Measurements from ENCODE around the gene NCOR2. TPM values are rescaled to one million over a fixed set of nuclear protein-coding genes. Genes with fewer than 3 reads are reported as not detected.

Gene NCOR2
- total and polyA plus RNA-seq, 9 donors = 18.2 to 376 (median 265) TPM

GRCh38 chr12:124538194-124539082 is 29.0 kb downstream of the NCOR2 start:
- DNase-seq = peak in 4 of 5 donors; percentile 55 to 72 (median 61)
- intact Hi-C loops (cut with DNase I) = no loop called here
- TF ChIP-seq EP300 (IDR thresholded peaks at IDR 0.05) (no peak), CTCF (IDR thresholded peaks at IDR 0.05) (no peak), POLR2A (IDR thresholded peaks at IDR 0.05) (no peak)
- H3K27ac ChIP-seq = peak overlapping the region; percentile 9 to 55
- no peak overlapping the region for H3K4me3 ChIP-seq
- WGBS, 3 donors = 37 to 45% (median 44%) methylated on average over 22 of the region's 22 CpGs
- no peaks in the 10 kb centered on the region for H3K27me3 ChIP-seq
- peaks cover 48% of the 10 kb centered on the region for H3K4me1 ChIP-seq (ENCODE audit: insufficient read depth)
- H3K9me3 ChIP-seq = no peaks in the 10 kb centered on the region
- no peaks in the 10 kb centered on the region for H3K36me3 ChIP-seq

GRCh38 chr12:124537525-124538193 is 29.8 kb downstream of the NCOR2 start:
- intact Hi-C loops (cut with DNase I) = no loop called here
- no peak for DNase-seq
- H3K36me3 ChIP-seq = no peaks in the 10 kb centered on the region
- no peaks in the 10 kb centered on the region for H3K27me3 ChIP-seq
- TF ChIP-seq EP300 (IDR thresholded peaks at IDR 0.05) (no peak), POLR2A (IDR thresholded peaks at IDR 0.05) (no peak), CTCF (IDR thresholded peaks at IDR 0.05) (no peak)
- peak overlapping the region; percentile 9 to 55 for H3K27ac ChIP-seq
- H3K4me3 ChIP-seq = no peak overlapping the region
- no peaks in the 10 kb centered on the region for H3K9me3 ChIP-seq
- 37 to 47% (median 39%) methylated on average over 12 of the region's 12 CpGs for WGBS, 3 donors
- H3K4me1 ChIP-seq (ENCODE audit: insufficient read depth) = peaks cover 44% of the 10 kb centered on the region

GRCh38 chr12:124536641-124537040 is 30.8 kb downstream of the NCOR2 start:
- WGBS, 3 donors = 31 to 55% (median 36%) methylated on average over 9 of the region's 9 CpGs
- no peak for DNase-seq
- peaks cover 36% of the 10 kb centered on the region for H3K4me1 ChIP-seq (ENCODE audit: insufficient read depth)
- H3K27me3 ChIP-seq = no peaks in the 10 kb centered on the region
- H3K36me3 ChIP-seq = no peaks in the 10 kb centered on the region
- TF ChIP-seq EP300 (IDR thresholded peaks at IDR 0.05) (no peak), POLR2A (IDR thresholded peaks at IDR 0.05) (no peak), CTCF (IDR thresholded peaks at IDR 0.05) (no peak)
- intact Hi-C loops (cut with DNase I) = no loop called here
- H3K9me3 ChIP-seq = no peaks in the 10 kb centered on the region
- no peak overlapping the region for H3K4me3 ChIP-seq
- H3K27ac ChIP-seq = no peak overlapping the region

GRCh38 chr12:124534776-124535740 is 32.4 kb downstream of the NCOR2 start:
- Histone ChIP-seq H3K4me3 (no peak overlapping the region), H3K36me3 (no peaks in the 10 kb centered on the region), H3K4me1 (ENCODE audit: insufficient read depth) (peaks cover 38% of the 10 kb centered on the region), H3K27ac (no peak overlapping the region), H3K27me3 (no peaks in the 10 kb centered on the region), H3K9me3 (no peaks in the 10 kb centered on the region)
- TF ChIP-seq POLR2A (IDR thresholded peaks at IDR 0.05) (no peak), CTCF (IDR thresholded peaks at IDR 0.05) (no peak), EP300 (IDR thresholded peaks at IDR 0.05) (no peak)
- intact Hi-C loops (cut with DNase I) = no loop called here
- no peak for DNase-seq
- 75 to 83% (median 78%) methylated on average over 24 of the region's 24 CpGs for WGBS, 3 donors

Measured in ovary (tissue), 9 donors.